ENCODE measurements around the gene TTC9B.

The TTC9B gene

DNA sequence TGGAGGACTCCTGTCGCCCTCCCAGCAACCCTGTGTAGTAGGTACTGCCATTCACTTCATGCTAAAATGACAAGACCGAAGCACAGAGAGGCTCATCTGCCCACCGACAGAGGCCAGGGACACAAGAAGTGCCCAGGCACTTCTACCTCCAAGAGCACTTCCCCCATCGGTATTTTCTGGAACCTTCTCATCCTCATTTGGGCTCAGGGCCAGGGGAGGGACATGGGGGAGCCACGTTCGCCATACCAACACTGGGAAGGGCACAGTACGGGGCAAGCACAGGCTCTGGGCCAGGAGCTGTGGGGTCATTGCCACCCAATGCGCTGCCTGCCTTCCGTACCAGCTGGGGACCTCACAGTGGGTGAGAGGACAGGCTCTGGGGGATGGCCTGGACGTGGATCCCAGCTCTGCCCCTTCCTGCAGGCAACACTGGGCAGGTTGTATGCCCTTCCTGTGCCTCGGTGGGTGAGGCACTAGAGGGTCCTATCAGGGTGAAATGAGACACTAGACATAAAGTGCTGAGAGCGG lies 29.6 kb upstream of the TTC9B start:
- no peak for DNase-seq

- DNase-seq = no peak
Measured at GRCh38 chr19:40247178-40247577, 29.0 kb upstream of the TTC9B start.

DNA sequence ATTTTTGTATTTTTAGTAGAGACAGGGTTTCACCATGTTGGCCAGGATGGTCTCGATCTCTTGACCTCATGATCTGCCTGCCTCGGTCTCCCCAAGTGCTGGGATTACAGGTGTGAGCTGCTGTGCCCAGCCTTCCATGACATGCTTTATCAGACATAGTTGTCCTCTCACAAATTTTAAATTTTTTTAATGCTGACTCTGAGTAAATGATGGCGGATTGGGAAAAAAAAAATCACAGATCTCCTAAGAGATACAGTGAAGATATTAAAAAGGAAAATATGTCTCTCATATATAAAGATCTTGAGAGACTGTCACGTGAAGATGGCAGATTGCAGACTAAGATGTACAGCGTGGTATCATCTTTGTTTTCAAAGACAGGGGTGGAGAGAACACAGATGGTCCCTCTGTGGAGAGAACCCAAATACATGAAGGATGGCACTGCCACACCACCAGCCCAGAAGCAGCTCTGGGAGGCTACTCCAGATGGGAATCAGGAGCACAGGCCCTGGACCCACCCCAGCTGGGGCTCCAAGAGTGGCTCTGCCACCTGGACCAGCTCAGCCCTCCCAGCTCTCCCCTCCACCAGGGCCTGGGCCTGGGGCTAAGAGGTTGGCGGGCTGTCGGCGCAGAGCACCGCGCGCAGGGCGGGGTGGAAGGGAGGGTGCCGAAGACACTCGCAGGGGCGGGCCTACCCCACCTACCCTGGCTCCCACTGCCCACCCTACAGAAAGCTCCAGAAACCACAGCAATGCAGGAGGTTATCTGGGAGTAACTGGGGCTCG lies 28.3 kb upstream of the TTC9B start:
- DNase-seq = no peak

DNA sequence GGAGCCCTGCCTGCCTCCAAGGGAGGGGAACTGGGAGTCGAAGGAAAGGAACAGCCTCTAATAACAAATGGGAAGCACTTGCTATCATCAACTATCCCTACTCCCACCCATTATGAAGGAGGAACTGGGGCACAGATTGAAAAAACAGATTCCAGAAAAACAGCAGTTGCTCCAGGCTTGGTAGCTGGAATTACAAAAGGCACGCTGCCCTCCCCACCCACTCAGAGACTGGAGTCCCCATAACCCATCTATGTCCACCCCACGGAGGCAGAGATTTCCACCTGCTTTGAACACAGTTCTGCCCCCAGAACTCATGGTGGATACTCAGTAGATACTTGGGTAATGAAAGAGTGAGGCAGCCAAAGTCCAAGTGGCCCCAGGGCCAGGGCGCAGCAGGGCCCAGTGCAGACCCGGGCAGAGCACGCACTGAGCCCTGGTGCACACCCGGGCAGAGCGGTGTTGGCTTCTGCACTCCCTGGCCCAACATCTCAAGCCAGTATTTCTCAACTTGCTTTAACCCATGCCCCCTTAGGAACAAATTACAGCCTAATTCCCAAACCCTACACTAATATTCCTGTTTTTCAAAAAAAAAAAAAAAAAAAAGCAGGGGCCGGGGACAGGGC lies 27.4 kb upstream of the TTC9B start:
- DNase-seq = no peak

GRCh38 chr19:40244579-40245317 lies 26.6 kb upstream of the TTC9B start:
- DNase-seq = no peak

- no peak for DNase-seq
Measured at GRCh38 chr19:40243181-40243580, 25.0 kb upstream of the TTC9B start.

DNA sequence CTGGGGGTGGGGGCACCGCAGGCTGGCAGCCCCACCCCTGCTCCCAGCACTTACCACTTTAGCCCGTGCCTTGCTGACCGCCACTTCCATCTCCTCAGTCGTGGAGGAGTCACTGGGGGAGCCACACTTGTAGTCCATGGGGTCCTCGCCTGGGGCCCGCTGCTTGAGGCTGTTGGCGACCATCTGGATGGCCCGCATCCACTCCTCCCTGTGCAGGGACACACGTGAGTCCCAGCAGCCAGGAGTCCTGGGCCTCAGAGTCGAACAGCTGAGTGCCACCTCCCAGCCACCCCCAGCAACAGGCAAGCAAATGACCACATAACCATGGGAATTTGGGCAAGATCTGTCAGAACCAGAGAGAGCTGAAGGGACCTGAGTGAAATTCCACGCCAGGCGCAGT lies 24.3 kb upstream of the TTC9B start:
- no peak for DNase-seq

- peak; percentile 54 for DNase-seq
Measured at GRCh38 chr19:40241809-40242384, 23.7 kb upstream of the TTC9B start.

DNA sequence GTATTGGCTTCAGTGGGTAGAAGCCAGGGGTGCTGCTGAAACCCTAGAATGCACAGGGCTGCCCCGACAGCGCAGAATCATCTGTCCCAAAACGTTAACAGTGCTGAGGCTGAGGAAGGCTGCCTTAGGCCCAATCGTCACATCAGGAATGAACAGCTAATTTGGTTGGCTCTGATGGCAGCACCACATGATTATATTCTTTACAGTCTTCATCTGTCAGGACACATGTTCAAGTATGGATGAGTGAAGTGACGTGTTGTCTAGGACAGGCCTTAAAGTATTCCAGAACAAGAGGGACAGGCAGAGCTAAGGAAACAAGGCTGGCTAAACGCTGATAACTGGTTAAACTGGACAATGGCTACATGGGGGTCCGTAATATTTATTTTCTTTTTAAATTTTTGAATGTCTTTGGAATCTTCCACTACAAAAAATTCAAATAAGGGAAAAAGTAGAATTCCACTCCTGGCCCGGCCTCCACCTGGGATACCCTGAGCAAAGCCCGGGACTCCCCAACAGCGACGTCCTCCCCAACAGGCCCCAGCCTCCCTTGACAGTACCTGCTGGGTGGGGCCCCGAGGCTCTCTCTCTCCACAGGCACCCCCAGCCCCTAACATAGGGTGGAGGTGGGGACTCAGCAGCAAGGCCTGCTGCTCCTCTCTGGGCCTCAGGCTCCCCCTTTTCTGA lies 23.1 kb upstream of the TTC9B start:
- no peak for DNase-seq

DNA sequence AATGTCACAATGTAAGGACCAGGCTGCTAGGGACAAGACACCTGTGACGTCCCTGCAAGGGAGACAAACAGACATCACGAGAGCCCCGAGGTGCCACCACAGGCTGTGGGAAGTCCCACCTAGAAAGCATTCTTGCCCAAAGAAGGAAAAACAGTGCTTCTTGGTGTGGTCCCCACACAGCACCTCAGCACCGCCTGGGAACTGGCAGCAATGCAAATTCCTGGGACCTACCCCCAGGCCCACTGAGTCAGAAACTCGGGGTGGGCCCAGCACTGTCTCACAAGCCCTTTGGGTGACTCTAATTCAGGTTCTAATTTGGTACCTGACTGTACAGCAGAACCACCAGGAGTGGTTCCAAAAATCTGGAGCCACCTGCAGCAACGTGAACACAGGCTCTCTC lies 22.1 kb upstream of the TTC9B start:
- no peak for DNase-seq

DNA sequence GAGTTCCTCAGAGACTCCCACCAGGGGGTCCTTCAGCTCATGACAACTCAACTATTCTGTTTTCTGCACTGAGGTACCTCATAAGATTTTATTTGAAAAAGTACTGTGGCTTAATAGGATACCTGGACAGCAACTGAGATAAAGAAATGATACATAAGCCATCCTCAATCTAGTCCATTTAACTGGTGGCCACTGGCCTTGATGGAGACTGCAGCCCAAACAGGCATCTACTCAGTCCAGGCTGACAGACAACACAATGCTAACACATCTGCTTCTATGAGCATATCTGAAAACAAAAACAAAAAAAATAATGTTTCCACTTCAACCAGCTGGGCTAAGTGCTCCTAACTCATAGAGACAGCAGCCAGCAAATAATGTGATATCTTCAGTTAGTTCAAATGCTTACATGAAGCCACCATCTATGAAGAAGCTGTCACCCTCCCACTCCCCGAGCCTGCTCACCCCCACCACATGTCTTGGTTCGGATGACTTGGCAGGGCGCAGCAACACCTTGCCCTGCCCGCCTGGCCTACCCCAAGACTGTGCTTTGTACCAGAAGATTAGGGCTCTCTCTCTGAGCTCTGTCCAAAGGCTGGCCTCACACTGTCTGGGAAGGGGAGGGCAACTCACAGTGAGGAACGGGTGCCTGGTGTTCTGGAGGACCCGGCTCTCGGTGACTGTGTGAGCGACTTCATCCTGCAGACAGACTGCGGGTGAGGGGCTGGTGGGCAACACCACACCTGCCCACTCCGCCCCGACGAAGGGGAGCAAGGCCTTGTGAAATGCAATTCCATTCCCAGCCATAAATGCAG lies 21.4 kb upstream of the TTC9B start:
- no peak for DNase-seq

GRCh38 chr19:40238775-40239174 lies 20.6 kb upstream of the TTC9B start:
- DNase-seq = no peak

DNA sequence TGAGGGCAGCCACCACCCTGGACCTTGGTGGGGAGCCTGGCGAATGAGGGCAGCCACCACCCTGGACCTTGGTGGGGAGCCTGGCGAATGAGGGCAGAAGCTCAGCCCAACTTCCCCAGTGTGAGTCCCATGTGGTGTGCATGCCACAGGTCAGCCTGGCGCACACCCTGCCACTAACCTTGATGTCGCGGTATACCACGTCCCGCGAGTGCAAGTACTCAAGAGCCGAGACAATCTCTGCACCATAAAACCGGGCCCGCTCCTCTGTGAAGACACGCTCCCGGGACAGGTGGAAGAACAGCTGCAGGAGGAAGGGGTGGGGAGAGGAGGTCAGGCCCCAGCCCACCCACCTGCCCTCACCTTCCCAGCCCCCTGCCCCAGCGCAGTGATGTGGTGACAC lies 19.6 kb upstream of the TTC9B start:
- no peak for DNase-seq

GRCh38 chr19:40236366-40236765 lies 18.2 kb upstream of the TTC9B start:
- no peak for DNase-seq

DNA sequence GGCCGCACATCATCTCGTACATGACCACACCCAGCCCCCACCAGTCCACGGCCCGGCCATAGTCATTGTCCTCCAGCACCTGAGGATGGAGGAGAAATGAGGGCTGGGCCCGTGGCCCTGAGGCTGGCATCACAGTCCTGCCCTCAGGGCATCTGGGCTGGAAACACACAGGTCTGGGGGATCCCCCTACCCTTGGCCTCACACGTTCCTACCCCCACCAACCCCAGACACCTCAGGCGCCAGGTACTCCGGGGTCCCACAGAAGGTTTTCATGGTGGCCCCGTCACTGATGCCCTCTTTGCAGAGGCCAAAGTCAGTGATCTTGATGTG lies 17.8 kb upstream of the TTC9B start:
- no peak for DNase-seq

GRCh38 chr19:40235238-40236025 lies 17.2 kb upstream of the TTC9B start:
- DNase-seq = no peak

GRCh38 chr19:40234429-40235237 lies 16.4 kb upstream of the TTC9B start:
- no peak for DNase-seq

DNA sequence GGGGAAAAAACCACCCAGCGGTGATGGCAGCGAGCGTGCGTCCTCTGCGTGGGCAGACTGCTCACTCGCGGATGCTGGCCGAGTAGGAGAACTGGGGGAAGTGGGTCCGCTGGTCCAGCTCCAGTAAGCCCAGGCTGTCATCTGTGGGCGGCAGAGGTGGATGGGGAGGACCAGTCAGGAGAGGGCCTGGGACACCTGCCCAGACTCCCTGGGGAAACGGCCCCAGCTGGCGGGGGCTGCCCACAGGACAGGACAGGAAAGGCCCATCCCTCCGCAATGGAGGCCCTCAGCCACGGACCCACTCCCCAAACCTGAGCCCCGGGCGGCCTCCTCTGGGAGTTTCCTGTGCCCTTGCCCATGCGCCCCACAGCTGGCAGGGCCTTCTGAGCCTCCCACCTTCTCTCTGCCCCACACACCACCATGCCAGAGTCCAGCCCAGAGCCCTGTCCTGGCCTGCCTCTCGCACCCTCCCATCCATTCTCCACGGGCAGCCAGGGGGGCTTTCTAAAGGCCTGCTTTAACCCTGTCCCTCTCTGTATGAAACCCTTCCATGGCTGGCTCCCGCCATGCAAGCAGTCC lies 15.7 kb upstream of the TTC9B start:
- no peak for DNase-seq

- DNase-seq = no peak
Measured at GRCh38 chr19:40232949-40233810, 15.0 kb upstream of the TTC9B start.
